OCI-LY3 (cell line): ENCODE measurements around the gene ICA1.

Source experiments
- H2AFZ ChIP-seq: fragments of 200-600, 300-600 bp; shearing (Covaris generic); 2 replicates; pipeline ENCODE4 v1.6.0; 2014; ENCODE audit warnings: antibody characterized with exemption, low read depth, low read length
- H3K27ac ChIP-seq: fragments of 200-600, 300-600 bp; sonication (generic); 2 replicates; pipeline ENCODE4 v1.5.1; 2014; ENCODE audit warnings: mild to moderate bottlenecking, low read length, moderate library complexity, mixed read lengths
- H3K27me3 ChIP-seq: fragments of 200-600, 300-600 bp; sonication (generic); 2 replicates; pipeline ENCODE4 v1.6.1; 2014; ENCODE audit warnings: low read depth, low read length, mixed read lengths
- H3K36me3 ChIP-seq: fragments of 200-600, 300-600 bp; sonication (generic); replicated peaks from 2 replicates; pipeline ENCODE3; 2014; ENCODE audit warnings: low read depth, low read length, mixed read lengths
- H3K4me1 ChIP-seq: fragments of 300-600, 200-600 bp; sonication (generic); 2 replicates; pipeline ENCODE4 v1.6.1; 2014; ENCODE audit warnings: low read length, mixed read lengths
- H3K4me2 ChIP-seq: fragments of 200-600, 300-600 bp; sonication (generic); 2 replicates; pipeline ENCODE4 v1.6.1; 2014; ENCODE audit warnings: low read length, mixed read lengths
- H3K4me3 ChIP-seq: fragments of 300-600, 200-600 bp; sonication (generic); 2 replicates; pipeline ENCODE4 v1.5.1; 2014; ENCODE audit warnings: antibody characterized with exemption, mild to moderate bottlenecking, low read length, moderate library complexity
- H3K79me2 ChIP-seq: fragments of 300-600, 200-600 bp; shearing (Covaris generic); 2 replicates; pipeline ENCODE4 v1.6.1; 2014; ENCODE audit warnings: mild to moderate bottlenecking, low read length, mixed read lengths
- H3K9ac ChIP-seq: fragments of 300-600, 200-600 bp; shearing (Covaris generic); 2 replicates; pipeline ENCODE4 v1.6.0; 2014; ENCODE audit warnings: mild to moderate bottlenecking, low read length, moderate library complexity
- H3K9me3 ChIP-seq: fragments of 200-600, 300-600 bp; shearing (Covaris generic); 2 replicates; pipeline ENCODE4 v1.6.1; 2014; ENCODE audit warnings: low read length, mixed read lengths; ENCODE audit not compliant: insufficient read depth
- H4K20me1 ChIP-seq: fragments of 200-600, 300-600 bp; sonication (generic); 2 replicates; pipeline ENCODE4 v1.6.1; 2016; ENCODE audit warnings: low read length, mixed read lengths; ENCODE audit not compliant: insufficient read depth
- CTCF ChIP-seq: fragments of 200-600, 300-600 bp; sonication (generic); IDR thresholded peaks from 2 replicates; pipeline ENCODE4 v1.5.1; 2014; ENCODE audit warnings: antibody characterized with exemption, low read length, low read depth
- EZH2phosphoT487 ChIP-seq: fragments of 200-600 bp; shearing (Covaris generic); IDR thresholded peaks from 2 replicates; pipeline ENCODE4 v1.6.1; 2018; ENCODE audit warnings: antibody characterized with exemption, mixed run types, low read depth

Gene ICA1

GRCh38 chr7:8152489-8153192 lies 109.3 kb downstream of the ICA1 start:
- H3K27ac ChIP-seq, result no peak overlapping the region

GRCh38 chr7:8151161-8151725 lies 110.7 kb downstream of the ICA1 start:
- H3K9ac ChIP-seq, result no peak overlapping the region
- TF ChIP-seq CTCF (no peak), EZH2phosphoT487 (no peak)
- H3K4me2 ChIP-seq, result no peak overlapping the region
- H3K27ac ChIP-seq, result no peak overlapping the region
- no peaks in the 10 kb centered on the region for H3K9me3 ChIP-seq
- H4K20me1 ChIP-seq, result no peaks in the 10 kb centered on the region
- H3K27me3 ChIP-seq, result no peaks in the 10 kb centered on the region
- H2AFZ ChIP-seq, result no peak overlapping the region
- H3K79me2 ChIP-seq, result no peaks in the 10 kb centered on the region
- H3K36me3 ChIP-seq, result no peaks in the 10 kb centered on the region
- H3K4me3 ChIP-seq, result no peak overlapping the region
- peaks cover 4% of the 10 kb centered on the region; the same call in 1 of the 2 replicates for H3K4me1 ChIP-seq

More at GRCh38 chr7:8152489-8153192, 109.3 kb downstream of the ICA1 start:
- no peak overlapping the region for H3K4me3 ChIP-seq
- no peaks in the 10 kb centered on the region for H3K79me2 ChIP-seq
- peaks cover 4% of the 10 kb centered on the region; the same call in 1 of the 2 replicates for H3K4me1 ChIP-seq
- H3K9ac ChIP-seq, result no peak overlapping the region
- no peak overlapping the region for H2AFZ ChIP-seq
- no peaks in the 10 kb centered on the region for H4K20me1 ChIP-seq
- H3K27me3 ChIP-seq, result no peaks in the 10 kb centered on the region
- TF ChIP-seq EZH2phosphoT487 (no peak), CTCF (no peak)
- no peak overlapping the region for H3K4me2 ChIP-seq
- no peaks in the 10 kb centered on the region for H3K36me3 ChIP-seq
- H3K9me3 ChIP-seq, result no peaks in the 10 kb centered on the region

GRCh38 chr7:8149222-8149621 lies 112.7 kb downstream of the ICA1 start:
- H3K27ac ChIP-seq, result no peak overlapping the region
- no peaks in the 10 kb centered on the region for H3K27me3 ChIP-seq
- H2AFZ ChIP-seq, result peak overlapping the region; percentile 65; the same call in 1 of the 2 replicates
- TF ChIP-seq EZH2phosphoT487 (no peak), CTCF (no peak)
- no peaks in the 10 kb centered on the region for H3K36me3 ChIP-seq
- peak overlapping the region; percentile 36 for H3K4me2 ChIP-seq
- no peak overlapping the region for H3K9ac ChIP-seq
- H3K9me3 ChIP-seq, result no peaks in the 10 kb centered on the region
- H3K4me3 ChIP-seq, result no peak overlapping the region
- H3K79me2 ChIP-seq, result no peaks in the 10 kb centered on the region
- H3K4me1 ChIP-seq, result peaks cover 4% of the 10 kb centered on the region; the same call in 1 of the 2 replicates
- no peaks in the 10 kb centered on the region for H4K20me1 ChIP-seq

- Histone ChIP-seq H3K27me3 (no peaks in the 10 kb centered on the region), H3K4me3 (no peak overlapping the region), H3K4me2 (no peak overlapping the region), H3K4me1 (peaks cover 4% of the 10 kb centered on the region; the same call in 1 of the 2 replicates), H3K9ac (no peak overlapping the region), H3K36me3 (no peaks in the 10 kb centered on the region), H3K27ac (no peak overlapping the region), H2AFZ (no peak overlapping the region), H3K79me2 (no peaks in the 10 kb centered on the region), H3K9me3 (no peaks in the 10 kb centered on the region), H4K20me1 (no peaks in the 10 kb centered on the region)
- no peak for TF ChIP-seq CTCF
- no peak for TF ChIP-seq EZH2phosphoT487
Observed at GRCh38 chr7:8147760-8148463, 114.1 kb downstream of the ICA1 start.
